Activated T-cell treated with anti-CD3 and anti-CD28 coated beads, Interleukin-2, amount 50 U/mL, for 72 hours (primary cell): ENCODE data around the gene GPC3. TPM values are rescaled to one million over a fixed set of nuclear protein-coding genes. Genes with fewer than 3 reads are reported as not detected.
"Not testable (repeated sequence)": the region's sequence is repeated elsewhere in the genome, so short reads cannot be mapped to it uniquely, and the experiment has no call there.

Experiments used
- ATAC-seq, 2 donors: fragments of 150-1000 bp; cut with Tn5 transposase; replicated peaks in 1 of 2; 2 replicates each; pipeline ENCODE4 v1.10.0; 2021; ENCODE audit warnings: moderate library complexity in 2 of 2, mild to moderate bottlenecking in 1 of 2
- DNase-seq, 2 donors: peaks; one replicate each; pipeline ENCODE4 v3.0.0; 2021 to 2022; ENCODE audit warnings: mixed read lengths in 1 of 2
- H3K27ac Mint-ChIP-seq: one replicate; pipeline ENCODE4 v1.8.0; 2022; ENCODE audit warnings: mild to moderate bottlenecking, moderate library complexity, mixed read lengths
- H3K27me3 Mint-ChIP-seq: one replicate; pipeline ENCODE4 v1.8.0; 2022; ENCODE audit warnings: low read depth, mixed read lengths
- H3K36me3 Mint-ChIP-seq, 2 donors: one replicate each; pipeline ENCODE4 v1.8.0; 2022; ENCODE audit warnings: mixed read lengths in 2 of 2, mild to moderate bottlenecking in 1 of 2; ENCODE audit not compliant: insufficient read depth in 2 of 2
- H3K4me1 Mint-ChIP-seq: one replicate; pipeline ENCODE4 v1.8.0; 2022; ENCODE audit warnings: low read depth, mixed read lengths
- H3K4me3 Mint-ChIP-seq, 2 donors: one replicate each; pipeline ENCODE4 v1.8.0; 2022; ENCODE audit warnings: mild to moderate bottlenecking in 2 of 2, mixed read lengths in 2 of 2, moderate library complexity in 2 of 2
- H3K9me3 Mint-ChIP-seq, 2 donors: one replicate each; pipeline ENCODE4 v1.8.0; 2022; ENCODE audit warnings: mixed read lengths in 2 of 2
- total RNA-seq, 2 donors: library from RNA; stranded (reverse); gene quantifications; one replicate each; pipeline ENCODE4 v1.2.3, GENCODE V29; 2022

GPC3 gene
- total RNA-seq, 2 donors from 2014 or later: 0.39 to 0.41 TPM

DNA sequence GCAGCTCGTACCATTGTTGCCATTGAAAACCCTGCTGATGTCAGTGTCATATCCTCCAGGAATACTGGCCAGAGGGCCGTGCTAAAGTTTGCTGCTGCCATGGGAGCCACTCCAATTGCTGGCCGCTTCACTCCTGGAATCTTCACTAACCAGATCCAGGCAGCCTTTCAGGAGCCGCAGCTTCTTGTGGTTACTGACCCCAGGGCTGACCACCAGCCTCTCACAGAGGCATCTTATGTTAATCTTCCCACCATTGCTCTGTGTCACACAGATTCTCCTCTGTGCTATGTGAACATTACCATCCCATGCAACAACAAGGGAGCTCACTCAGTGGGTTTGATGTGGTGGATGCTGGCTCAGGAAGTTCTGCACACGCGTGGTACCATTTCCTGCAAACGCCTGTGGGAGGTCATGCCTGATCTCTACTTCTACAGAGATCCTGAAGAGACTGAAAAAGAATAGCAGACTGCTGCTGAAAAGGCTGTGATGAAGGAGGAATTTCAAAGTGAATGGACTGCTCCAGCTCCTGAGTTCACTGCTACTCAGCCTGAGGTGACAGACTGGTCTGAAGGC lies 222.3 kb downstream of the GPC3 start:
- H3K27ac Mint-ChIP-seq: not testable (repeated sequence)
- H3K27me3 Mint-ChIP-seq: peaks cover 48% of the 10 kb centered on the region

DNA sequence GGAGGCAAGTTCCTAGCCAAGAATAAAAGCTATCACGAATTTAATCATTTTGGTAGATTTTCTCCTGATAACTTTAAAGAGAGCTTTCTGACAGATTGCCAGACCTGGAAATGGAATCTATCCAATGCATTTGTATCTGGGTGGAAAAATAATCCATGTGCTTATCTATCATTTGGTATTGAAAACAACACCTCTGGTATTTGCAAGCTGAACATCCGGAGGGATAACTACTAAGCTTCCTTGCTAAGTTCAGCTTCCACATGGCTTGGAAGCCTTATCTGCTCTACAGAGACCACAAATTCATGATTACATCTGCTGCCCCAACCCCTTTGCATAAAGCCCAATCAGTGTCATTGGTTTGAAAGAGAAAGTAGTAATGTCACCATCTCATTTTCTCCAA lies 230.7 kb downstream of the GPC3 start:
- Mint-ChIP-seq H3K27ac (no peak overlapping the region), H3K36me3 (no peaks in the 10 kb centered on the region), H3K9me3 (no peaks in the 10 kb centered on the region), H3K4me3 (no peak overlapping the region), H3K4me1 (no peaks in the 10 kb centered on the region), H3K27me3 (peaks cover 30% of the 10 kb centered on the region)
- DNase-seq: no peak
- ATAC-seq: no peak

More for the DNA sequence above, 222.3 kb downstream of the GPC3 start:
- not testable (repeated sequence) for ATAC-seq, H3K9me3 Mint-ChIP-seq, H3K4me3 Mint-ChIP-seq, DNase-seq, H3K36me3 Mint-ChIP-seq
- peaks cover 16% of the 10 kb centered on the region for H3K4me1 Mint-ChIP-seq

DNA sequence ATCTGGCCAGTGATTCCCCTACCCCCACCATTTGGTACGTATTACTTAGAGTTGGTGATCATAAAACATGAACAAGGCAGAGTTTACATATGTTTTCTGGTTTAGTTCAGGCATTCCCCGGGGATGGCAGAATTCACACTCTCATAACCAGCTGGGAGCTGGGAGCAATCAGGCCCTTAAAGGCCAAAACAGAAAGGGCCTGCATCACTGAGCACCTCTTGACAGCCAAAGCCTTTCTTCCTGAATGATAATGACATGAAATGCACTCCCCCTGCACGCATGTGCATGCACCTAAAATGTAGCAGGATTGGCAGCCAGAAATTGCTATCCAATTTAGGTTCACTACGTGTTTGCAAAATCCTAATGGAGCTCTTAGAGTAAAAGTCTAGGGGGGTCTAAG lies 235.4 kb downstream of the GPC3 start:
- Mint-ChIP-seq H3K4me3 (no peak overlapping the region), H3K9me3 (no peaks in the 10 kb centered on the region), H3K36me3 (no peaks in the 10 kb centered on the region), H3K27me3 (peaks cover 17% of the 10 kb centered on the region), H3K27ac (no peak overlapping the region), H3K4me1 (peaks cover 20% of the 10 kb centered on the region)
- ATAC-seq (no peak), DNase-seq (no peak)

DNA sequence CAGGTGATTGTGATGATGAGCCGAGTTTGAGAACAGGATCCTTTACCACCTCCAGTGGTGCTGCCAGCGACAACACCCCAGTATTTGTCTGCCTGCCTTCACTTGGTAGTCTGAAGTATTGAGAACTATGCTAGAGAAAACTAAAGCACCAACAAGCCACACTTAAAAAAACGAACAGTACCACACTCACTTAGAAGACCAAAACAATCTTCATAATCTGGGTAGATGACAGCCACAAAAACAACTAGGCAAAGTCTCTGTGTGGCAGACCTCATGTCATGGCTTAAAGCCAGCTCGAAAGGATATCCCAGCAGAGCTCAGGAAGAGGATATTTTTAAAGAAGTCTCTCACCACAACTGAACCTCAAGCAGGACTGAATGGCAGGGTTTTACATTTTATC lies 236.0 kb downstream of the GPC3 start:
- Mint-ChIP-seq H3K9me3 (no peaks in the 10 kb centered on the region), H3K36me3 (no peaks in the 10 kb centered on the region), H3K4me3 (peak overlapping the region; percentile 11 to 31), H3K4me1 (peaks cover 24% of the 10 kb centered on the region), H3K27me3 (peaks cover 17% of the 10 kb centered on the region), H3K27ac (no peak overlapping the region)
- DNase-seq: no peak
- ATAC-seq: peak in 1 of 2 donors; percentile 39

DNA sequence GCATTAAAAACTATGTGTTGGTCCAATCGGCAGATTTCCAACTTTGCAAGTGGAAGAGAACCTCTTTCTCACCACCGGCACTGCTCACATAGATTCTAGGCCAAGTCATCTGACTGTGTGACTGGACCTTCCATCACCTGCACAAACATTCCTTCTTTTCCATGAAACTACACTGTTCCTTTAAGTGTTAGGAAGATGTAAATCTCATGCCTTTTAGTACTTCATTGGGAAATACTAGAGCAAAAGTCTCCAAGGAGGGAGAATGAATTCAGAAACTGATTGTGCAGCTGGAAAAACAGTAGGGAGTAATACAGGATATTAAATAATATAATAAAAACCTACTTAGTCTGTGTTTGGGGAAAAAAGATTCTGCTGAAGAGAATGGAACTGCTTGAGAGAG lies 238.2 kb downstream of the GPC3 start:
- H3K36me3 Mint-ChIP-seq: no peaks in the 10 kb centered on the region
- H3K9me3 Mint-ChIP-seq: no peaks in the 10 kb centered on the region
- peaks cover 17% of the 10 kb centered on the region for H3K27me3 Mint-ChIP-seq
- no peak for DNase-seq
- no peak for ATAC-seq
- no peak overlapping the region for H3K27ac Mint-ChIP-seq
- peaks cover 24% of the 10 kb centered on the region for H3K4me1 Mint-ChIP-seq
- H3K4me3 Mint-ChIP-seq: no peak overlapping the region

DNA sequence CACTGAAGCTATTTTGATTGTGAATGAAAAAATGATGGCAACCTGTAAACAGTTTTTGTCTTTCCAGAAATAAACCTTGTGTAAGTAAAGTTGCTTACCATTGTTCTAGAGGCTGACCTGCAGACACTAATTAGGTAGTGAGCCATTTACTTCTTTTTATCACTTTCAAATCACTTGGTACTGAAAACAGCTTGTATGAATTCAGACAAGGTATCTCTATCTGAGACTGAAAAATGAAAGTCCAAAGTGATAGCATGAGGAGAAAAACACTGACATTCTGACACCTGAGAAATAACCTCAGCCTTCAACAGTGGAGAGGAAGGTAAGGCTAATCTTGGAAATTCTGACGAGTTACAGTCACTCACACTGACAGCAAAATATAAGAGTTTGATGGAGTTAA lies 238.8 kb downstream of the GPC3 start:
- H3K9me3 Mint-ChIP-seq: no peaks in the 10 kb centered on the region
- H3K4me1 Mint-ChIP-seq: peaks cover 24% of the 10 kb centered on the region

DNA sequence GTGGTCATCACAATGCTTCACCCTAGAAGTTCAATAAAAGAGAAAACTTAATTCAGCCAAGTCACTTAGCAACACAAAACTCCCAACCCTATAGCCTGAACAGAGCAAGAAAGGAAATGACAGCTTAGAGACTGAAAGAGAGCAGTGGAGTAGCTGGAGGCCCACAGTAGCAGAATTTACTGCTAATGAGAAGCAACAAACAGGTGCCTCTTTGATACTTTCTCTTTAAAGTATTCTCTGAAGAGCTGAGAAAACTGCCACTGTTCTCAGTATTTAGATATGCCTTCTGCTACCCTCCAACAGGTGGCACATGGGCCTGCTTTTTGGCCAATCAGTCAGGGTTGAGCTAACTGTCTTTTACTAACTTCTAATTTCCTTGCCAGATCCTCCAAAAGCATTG lies 240.0 kb downstream of the GPC3 start:
- H3K27ac Mint-ChIP-seq: no peak overlapping the region
- ATAC-seq (peak; percentile 38 to 51), DNase-seq (no peak)
- no peaks in the 10 kb centered on the region for H3K36me3 Mint-ChIP-seq
- peaks cover 21% of the 10 kb centered on the region for H3K27me3 Mint-ChIP-seq
- H3K9me3 Mint-ChIP-seq: no peaks in the 10 kb centered on the region
- H3K4me1 Mint-ChIP-seq: peaks cover 24% of the 10 kb centered on the region
- no peak overlapping the region for H3K4me3 Mint-ChIP-seq

More for the DNA sequence above, 238.8 kb downstream of the GPC3 start:
- Mint-ChIP-seq H3K4me3 (no peak overlapping the region), H3K36me3 (no peaks in the 10 kb centered on the region), H3K27ac (no peak overlapping the region), H3K27me3 (peaks cover 23% of the 10 kb centered on the region)
- DNase-seq (no peak), ATAC-seq (no peak)

DNA sequence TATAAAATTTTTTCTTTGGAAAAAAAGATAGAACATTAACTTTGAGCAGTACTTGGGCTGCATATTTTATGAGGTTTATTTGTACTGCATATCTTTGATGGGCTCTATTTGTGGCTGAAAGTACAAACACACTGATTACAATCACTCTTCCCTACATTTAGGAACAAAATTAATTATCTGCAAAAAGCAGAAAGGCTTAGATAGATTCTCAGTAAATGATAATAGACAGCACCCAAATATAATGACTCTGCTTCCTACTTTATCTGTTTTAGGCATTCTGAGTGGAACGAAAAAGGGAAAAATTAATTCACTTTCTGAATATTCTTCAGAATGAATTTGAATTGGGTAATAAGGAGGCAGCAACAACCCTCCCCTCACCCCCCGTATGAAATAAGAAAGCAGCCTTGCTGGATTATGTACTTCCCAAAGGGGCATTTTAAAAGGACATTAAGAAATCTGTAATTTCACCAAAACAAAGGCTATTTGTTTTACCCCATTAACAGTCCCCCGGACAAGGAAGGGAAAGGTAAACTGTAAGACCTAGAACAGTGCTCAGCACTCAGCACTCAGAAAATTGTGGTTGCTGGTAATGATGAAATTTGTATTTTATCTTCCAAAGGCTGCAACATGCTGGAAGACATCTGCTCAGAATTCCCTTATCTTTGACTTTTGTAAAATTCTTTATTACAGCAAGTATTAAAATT lies 242.6 kb downstream of the GPC3 start:
- ATAC-seq (no peak), DNase-seq (no peak)
- no peaks in the 10 kb centered on the region for H3K9me3 Mint-ChIP-seq
- no peak overlapping the region for H3K4me3 Mint-ChIP-seq
- H3K4me1 Mint-ChIP-seq: peaks cover 24% of the 10 kb centered on the region
- H3K27ac Mint-ChIP-seq: no peak overlapping the region
- H3K27me3 Mint-ChIP-seq: peaks cover 21% of the 10 kb centered on the region
- no peaks in the 10 kb centered on the region for H3K36me3 Mint-ChIP-seq

DNA sequence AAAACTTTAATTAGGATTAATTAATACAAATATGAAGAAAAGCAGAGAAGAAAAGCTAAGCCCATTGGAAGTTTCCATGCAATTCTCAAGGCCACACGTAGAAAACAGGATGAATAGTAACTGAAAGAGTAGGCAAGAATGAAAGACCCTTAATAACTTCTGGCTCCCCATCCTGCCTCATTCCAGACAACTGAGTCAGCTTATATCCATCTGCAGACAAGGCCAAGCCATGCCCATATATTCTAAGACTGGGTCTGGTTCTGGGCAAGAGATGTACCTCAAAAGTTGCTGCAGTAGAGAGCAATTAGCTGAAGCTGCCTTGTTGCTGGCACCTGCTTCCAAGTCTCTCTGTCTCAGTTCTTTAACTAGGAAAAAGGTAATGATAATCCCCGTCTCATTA lies 244.1 kb downstream of the GPC3 start:
- ATAC-seq: no peak
- Mint-ChIP-seq H3K27ac (no peak overlapping the region), H3K4me1 (peaks cover 16% of the 10 kb centered on the region), H3K9me3 (no peaks in the 10 kb centered on the region), H3K27me3 (peaks cover 26% of the 10 kb centered on the region), H3K36me3 (no peaks in the 10 kb centered on the region), H3K4me3 (no peak overlapping the region)
- DNase-seq: no peak

DNA sequence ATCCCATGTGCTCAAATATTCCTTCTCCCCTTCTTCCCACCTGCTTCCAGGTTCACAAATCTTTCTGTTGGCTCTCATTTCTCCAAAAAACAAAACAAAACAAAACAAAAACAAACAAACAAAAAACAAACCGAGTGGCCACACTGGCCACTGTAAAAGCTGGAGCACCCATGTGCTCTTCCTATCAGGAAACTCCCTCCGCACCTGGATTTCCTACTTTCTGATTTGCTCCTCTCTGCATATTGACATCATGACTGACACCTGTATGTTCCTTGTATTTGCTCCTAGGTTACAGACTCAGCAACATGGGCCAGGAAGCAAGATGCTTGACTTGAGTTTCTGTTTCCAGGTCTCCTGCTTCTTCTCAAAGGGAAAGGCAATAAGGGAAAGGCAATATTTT lies 258.8 kb downstream of the GPC3 start:
- no peaks in the 10 kb centered on the region for H3K36me3 Mint-ChIP-seq
- ATAC-seq (no peak), DNase-seq (no peak)
- H3K4me3 Mint-ChIP-seq: no peak overlapping the region
- H3K4me1 Mint-ChIP-seq: peaks cover 17% of the 10 kb centered on the region
- H3K27me3 Mint-ChIP-seq: peaks cover 59% of the 10 kb centered on the region
- no peak overlapping the region for H3K27ac Mint-ChIP-seq
- H3K9me3 Mint-ChIP-seq: no peaks in the 10 kb centered on the region

DNA sequence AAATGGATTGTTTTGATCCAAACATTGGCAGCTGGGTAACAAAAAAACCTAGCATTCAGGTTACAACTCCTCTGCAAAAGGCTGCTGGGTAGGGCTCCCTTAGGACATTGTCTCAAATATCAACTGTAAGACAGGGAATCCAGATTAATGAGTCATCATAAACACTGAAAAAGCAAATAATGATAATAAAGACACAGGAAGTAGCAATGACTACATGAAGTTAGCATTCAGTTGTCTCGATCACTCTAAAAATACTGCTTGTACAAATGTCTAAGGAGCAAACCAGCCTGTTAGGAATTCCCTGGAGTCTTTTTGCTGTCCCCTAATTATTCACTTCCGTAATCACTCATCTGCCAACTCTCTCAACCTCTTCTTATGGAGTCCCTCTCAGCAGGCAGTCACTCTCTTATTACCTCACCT lies 259.2 kb downstream of the GPC3 start:
- DNase-seq: no peak
- Mint-ChIP-seq H3K4me1 (peaks cover 17% of the 10 kb centered on the region), H3K36me3 (no peaks in the 10 kb centered on the region), H3K9me3 (no peaks in the 10 kb centered on the region), H3K27me3 (peaks cover 55% of the 10 kb centered on the region), H3K4me3 (no peak overlapping the region), H3K27ac (no peak overlapping the region)
- no peak for ATAC-seq

DNA sequence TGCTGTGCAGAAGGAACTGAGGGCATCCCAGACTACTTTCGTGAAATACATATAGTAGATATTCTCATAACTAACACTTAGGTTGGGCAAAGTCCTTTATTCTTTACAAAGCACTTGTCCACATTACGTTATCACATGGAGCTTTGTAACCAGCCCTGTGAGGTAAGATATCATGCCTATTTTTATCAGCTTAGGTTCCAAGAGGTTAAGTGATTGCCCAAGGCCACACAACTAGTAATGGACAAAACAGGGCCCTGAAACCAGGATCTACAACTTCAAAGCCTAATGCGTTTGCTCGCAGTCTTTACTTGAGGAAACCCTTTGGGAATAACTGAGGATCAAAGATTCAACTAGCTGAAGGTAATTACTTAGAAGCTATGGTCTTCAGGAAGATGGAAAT lies 261.5 kb downstream of the GPC3 start:
- Mint-ChIP-seq H3K27ac (no peak overlapping the region), H3K36me3 (no peaks in the 10 kb centered on the region), H3K9me3 (no peaks in the 10 kb centered on the region), H3K4me1 (peaks cover 17% of the 10 kb centered on the region), H3K4me3 (no peak overlapping the region), H3K27me3 (peaks cover 46% of the 10 kb centered on the region)
- ATAC-seq (no peak), DNase-seq (no peak)

DNA sequence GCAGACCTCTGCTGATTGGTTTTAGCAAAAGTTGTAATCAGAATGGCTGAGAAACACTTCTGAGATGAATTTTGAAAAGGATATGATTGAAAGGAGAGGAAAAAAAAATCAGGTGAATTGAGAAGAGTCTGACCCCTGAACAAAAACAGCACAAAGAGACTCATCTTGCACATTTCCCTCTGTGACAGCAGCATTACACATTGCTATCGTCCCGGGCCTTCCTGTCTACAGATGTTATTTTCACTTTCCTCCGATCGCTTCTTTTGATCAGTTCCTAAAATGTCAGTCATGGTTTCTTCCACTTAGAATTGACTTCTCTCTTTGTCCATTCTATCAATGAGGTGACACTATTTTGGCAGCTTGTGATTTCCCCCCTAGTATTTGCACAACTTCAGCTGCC lies 262.6 kb downstream of the GPC3 start:
- peaks cover 45% of the 10 kb centered on the region for H3K27me3 Mint-ChIP-seq
- no peaks in the 10 kb centered on the region for H3K36me3 Mint-ChIP-seq
- H3K9me3 Mint-ChIP-seq: no peaks in the 10 kb centered on the region
- DNase-seq: peak in 1 of 2 donors; percentile 2
- ATAC-seq: peak; percentile 37 to 58
- H3K4me3 Mint-ChIP-seq: peak overlapping the region; percentile 49 to 72
- peak overlapping the region; percentile 82 for H3K27ac Mint-ChIP-seq
- H3K4me1 Mint-ChIP-seq: peaks cover 17% of the 10 kb centered on the region

DNA sequence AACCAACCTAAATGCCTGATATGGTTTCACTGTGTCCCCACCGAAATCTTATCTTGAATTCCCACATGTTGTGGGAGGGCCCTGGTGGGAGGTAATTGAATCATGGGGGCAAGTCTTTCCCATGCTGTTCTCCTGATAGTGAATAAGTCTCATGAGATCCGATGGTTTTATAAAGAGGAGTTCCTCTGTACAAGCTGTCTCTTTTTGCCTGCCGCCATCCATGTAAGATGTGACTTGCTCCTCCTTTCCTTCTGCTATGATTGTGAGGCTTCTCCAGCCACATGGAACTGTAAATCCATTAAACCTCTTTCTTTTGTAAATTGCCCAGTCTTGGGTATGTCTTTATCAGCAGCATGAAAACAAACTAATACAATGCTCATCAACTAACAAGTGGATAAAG lies 265.1 kb downstream of the GPC3 start:
- not testable (repeated sequence) for H3K4me3 Mint-ChIP-seq, H3K36me3 Mint-ChIP-seq, H3K27ac Mint-ChIP-seq, DNase-seq, H3K9me3 Mint-ChIP-seq, ATAC-seq
- Mint-ChIP-seq H3K4me1 (peaks cover 17% of the 10 kb centered on the region), H3K27me3 (peaks cover 42% of the 10 kb centered on the region)
